Sigmoid colon (tissue), 3 donors: ENCODE results near the gene ASCL2.

ENCODE experiments used
- POLR2A ChIP-seq, 2 donors: fragments of 450-650 bp; IDR thresholded peaks; one replicate each; pipeline ENCODE4 v1.6.1; 2016; ENCODE audit warnings: antibody characterized with exemption in 2 of 2, mild to moderate bottlenecking in 2 of 2, moderate library complexity in 2 of 2
- TF ChIP-seq, protein P1 (sequence below), 4 experiments: fragments of 450-650 bp in 3 of 4; fragments of 200-600 bp in 1 of 4; IDR thresholded peaks; one replicate each; pipeline ENCODE4 v1.5.1; 2016 to 2019; ENCODE audit warnings: antibody characterized with exemption in 4 of 4, mild to moderate bottlenecking in 3 of 4, moderate library complexity in 2 of 4

DNA sequence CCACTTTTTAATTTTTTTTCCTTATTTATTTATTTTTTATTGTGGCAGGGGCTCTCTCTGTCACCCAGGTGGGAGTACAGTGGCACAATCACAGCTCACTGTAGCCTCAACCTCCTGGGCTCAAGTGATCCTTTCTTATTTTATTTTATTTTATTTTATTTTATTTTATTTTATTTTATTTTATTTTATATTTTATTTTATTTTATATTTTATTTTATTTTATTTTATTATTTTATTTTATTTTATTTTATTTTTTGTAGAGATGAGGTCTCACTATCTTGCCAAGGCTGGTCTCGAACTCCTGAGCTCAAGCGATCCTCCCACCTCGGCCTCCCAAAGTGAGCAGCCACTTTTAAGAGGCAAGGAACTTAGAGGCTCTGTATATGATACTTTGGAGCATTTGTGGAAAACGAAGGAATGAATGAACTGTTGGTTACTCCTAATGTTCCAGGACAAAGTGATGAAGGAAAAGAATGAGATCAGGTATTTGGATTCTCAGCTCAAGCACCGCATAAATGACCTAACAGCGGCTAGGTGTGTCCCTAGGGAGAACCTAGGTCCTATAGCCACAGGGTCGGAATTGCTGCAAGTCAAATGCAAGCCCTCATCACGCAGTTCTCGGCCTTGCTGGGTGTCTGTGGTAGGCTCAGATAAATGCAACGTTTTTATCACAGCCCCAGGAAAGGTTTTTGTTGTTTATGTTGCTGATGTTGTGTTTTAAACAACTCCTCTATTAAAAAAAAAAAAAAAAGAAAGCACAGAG lies 36.5 kb downstream of the ASCL2 start:
- TF ChIP-seq POLR2A (IDR thresholded peaks at IDR 0.05) = no peak
- TF ChIP-seq, protein P1, sequence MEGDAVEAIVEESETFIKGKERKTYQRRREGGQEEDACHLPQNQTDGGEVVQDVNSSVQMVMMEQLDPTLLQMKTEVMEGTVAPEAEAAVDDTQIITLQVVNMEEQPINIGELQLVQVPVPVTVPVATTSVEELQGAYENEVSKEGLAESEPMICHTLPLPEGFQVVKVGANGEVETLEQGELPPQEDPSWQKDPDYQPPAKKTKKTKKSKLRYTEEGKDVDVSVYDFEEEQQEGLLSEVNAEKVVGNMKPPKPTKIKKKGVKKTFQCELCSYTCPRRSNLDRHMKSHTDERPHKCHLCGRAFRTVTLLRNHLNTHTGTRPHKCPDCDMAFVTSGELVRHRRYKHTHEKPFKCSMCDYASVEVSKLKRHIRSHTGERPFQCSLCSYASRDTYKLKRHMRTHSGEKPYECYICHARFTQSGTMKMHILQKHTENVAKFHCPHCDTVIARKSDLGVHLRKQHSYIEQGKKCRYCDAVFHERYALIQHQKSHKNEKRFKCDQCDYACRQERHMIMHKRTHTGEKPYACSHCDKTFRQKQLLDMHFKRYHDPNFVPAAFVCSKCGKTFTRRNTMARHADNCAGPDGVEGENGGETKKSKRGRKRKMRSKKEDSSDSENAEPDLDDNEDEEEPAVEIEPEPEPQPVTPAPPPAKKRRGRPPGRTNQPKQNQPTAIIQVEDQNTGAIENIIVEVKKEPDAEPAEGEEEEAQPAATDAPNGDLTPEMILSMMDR (IDR thresholded peaks at IDR 0.05) = no peak
